ENCODE data around the gene PSENEN.

- TF ChIP-seq CTCF (conservative IDR thresholded peaks at IDR 0.05; ENCODE audit: low read length), result no peak
- no peak for TF ChIP-seq EZH2phosphoT487 (IDR thresholded peaks at IDR 0.05; ENCODE audit: borderline replicate concordance)
Observed at GRCh38 chr19:35752746-35753350, 7.4 kb downstream of the PSENEN start.

All from Loucy (cell line).